T-helper 1 cell treated with Interleukin-12 subunit alpha and Interleukin-12 subunit beta and Interleukin-4 antibody, amounts not matched to agents 30 μg/mL and 1 μg/mL, for 36 hours (primary cell): ENCODE data around the gene ETHE1.

ENCODE experiments used
- H3K27ac Mint-ChIP-seq: one replicate; pipeline ENCODE4 v1.8.0; 2021; ENCODE audit warnings: mild to moderate bottlenecking, mixed read lengths
- H3K27me3 Mint-ChIP-seq: one replicate; pipeline ENCODE4 v1.8.0; 2021; ENCODE audit warnings: low read depth, mixed read lengths
- H3K36me3 Mint-ChIP-seq: one replicate; pipeline ENCODE4 v1.8.0; 2021; ENCODE audit warnings: low read depth, mixed read lengths
- H3K4me1 Mint-ChIP-seq: one replicate; pipeline ENCODE4 v1.8.0; 2021; ENCODE audit warnings: low read depth, mixed read lengths
- H3K4me3 Mint-ChIP-seq: one replicate; pipeline ENCODE4 v1.8.0; 2021; ENCODE audit warnings: mild to moderate bottlenecking, moderate library complexity, mixed read lengths
- H3K9me3 Mint-ChIP-seq: one replicate; pipeline ENCODE4 v1.8.0; 2021; ENCODE audit warnings: mixed read lengths

The ETHE1 gene, protein sequence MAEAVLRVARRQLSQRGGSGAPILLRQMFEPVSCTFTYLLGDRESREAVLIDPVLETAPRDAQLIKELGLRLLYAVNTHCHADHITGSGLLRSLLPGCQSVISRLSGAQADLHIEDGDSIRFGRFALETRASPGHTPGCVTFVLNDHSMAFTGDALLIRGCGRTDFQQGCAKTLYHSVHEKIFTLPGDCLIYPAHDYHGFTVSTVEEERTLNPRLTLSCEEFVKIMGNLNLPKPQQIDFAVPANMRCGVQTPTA

DNA sequence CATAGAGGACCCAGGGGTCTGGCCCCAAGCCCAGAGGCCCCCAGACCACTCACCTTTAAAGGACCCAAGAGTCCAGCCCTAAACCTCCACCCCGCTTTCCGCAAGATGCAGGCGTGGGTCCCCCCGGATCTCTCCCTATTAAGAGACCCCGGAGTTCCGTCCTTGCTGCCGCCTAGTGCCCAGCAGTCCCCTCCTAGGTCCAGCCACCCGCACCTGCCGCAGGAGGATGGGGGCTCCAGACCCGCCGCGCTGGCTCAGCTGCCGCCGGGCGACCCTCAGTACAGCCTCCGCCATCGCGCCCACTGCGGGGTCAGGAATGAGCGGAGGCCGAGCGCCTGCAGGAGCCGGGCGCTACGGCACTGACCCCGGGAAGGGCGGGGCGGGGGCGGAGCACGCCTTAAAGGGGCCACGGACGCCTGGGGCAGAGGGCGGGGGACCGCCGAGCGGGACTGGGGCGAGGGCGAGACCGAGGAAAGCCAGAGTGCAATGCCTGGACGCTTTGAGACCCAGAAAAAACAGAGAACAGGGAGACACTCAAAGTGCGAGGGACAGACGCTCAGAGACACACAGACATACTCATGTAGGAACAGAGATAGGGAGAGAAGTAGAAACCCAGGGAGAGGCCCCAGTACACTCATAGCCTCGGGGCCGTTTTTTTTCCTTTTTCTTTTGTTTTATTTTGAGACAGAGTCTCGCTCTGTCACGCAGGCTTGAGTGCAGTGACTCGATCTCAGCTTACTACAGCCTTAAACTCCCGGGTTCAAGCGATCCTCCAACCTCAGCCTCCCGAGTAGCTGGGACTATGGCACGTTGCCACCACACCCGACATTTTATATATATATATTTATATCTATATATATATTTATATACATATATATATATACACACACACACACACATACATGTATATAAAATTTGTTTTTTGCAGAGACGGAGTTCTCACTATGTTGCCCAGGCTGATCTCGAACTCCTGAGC is at the start of gene ETHE1:
Gene ETHE1, minus strand, starts transcription at position 318 of the 976 bp plus-strand sequence. Its CDS starts 24 bp downstream, at position 294.
- Mint-ChIP-seq H3K27ac (peak within 1 kb of the TSS; percentile 89), H3K4me1 (peaks cover 19% of the 10 kb centered on the region), H3K36me3 (peaks cover 3% of the 10 kb centered on the region), H3K27me3 (no peaks in the 10 kb centered on the region), H3K4me3 (peak within 1 kb of the TSS; percentile 82), H3K9me3 (no peaks in the 10 kb centered on the region)

DNA sequence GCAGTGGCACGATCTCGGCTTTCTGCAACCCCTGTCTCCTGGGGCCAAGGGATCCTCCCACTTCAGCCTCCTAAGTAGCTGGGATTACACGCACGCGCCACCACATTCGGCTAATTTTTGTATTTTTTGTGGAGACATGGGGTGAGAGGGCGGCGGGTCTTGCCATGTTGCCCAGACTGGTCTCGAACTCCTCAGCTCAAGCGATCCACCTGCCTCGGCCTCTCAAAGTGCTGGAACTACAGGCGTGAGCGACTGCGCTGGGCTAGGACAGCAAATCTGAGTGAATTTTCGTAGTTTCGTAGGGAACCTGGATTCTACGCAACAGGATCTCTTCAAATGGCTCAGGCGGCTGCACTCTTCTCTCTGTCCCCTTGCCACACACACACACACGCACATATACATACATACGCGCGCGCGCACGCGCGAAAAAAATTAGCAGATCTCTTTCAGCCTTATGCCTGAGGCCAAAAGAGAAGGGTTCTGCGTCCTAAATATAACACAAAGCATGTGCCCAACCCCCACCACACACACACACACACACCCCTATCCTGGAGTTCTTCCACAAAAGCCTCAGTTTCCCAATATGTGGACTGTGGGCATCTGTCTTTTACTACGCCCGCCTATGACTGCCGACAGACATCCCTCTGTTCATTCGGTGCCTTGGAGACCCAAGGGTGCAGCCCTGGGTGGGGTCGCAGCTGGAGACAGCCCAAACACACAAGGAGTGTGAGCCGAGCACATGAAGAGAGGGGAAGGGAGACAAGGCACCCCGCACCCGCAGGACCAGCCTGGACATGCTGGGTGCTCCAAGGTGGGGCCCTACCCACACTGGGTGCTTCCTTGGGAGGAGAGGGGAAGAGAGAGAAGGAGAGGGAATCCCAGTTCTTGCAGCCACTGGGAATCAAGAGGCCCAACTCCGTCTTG is 49.2 kb upstream of the ETHE1 start:
- Mint-ChIP-seq H3K36me3 (peaks cover 2% of the 10 kb centered on the region), H3K9me3 (no peaks in the 10 kb centered on the region), H3K27me3 (peaks cover 6% of the 10 kb centered on the region), H3K27ac (peak overlapping the region; percentile 63), H3K4me3 (peak overlapping the region; percentile 54), H3K4me1 (peaks cover 34% of the 10 kb centered on the region)

DNA sequence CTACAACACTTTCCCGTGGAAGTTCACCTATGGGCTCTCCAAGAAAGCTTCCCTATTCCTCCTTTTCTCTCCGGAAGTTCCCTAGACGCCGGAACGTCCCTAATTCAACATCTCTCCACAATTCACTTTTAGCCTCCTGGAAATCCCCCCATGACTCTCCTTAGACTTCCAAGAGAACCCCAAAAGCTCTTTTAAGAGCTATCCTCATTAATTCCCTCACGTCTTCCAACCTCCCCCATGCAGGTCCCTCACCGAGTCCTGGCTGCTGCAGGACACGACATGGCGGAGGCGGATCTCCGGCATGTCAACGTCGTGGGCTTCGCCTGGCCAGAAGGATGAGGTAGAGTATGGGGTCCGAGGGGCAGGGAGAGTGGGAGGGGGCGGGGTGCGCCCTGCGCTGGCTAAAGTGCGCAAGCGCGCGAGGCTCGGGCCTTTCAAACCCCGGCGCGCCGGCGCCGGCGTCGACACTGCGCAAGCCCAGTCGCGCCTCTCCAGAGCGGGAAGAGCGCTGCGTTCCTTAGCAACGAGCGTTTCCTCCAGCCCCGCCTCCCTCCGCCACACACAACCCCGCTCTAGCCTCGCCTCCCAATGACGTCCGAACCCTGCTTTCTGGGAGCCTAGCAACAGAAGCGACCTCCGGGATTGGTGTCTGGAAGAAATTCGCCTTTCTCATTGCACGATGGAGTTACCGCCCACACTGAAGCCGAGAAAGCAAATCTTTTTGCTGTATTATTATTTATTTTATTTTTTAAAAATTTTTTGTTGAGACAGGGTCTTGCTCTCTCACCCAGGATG is 48.4 kb upstream of the ETHE1 start, which contains the start of the genes PINLYP and XRCC1:
Gene PINLYP, plus strand, starts transcription at position 646 of the 795 bp plus-strand sequence. CDS start 1,391 bp downstream, outside the sequence.
Gene XRCC1, minus strand, starts transcription at position 372 of the 795 bp plus-strand sequence. Its CDS starts 69 bp downstream, at position 303.
- peak within 1 kb of the TSS; percentile 95 for H3K27ac Mint-ChIP-seq
- peak within 1 kb of the TSS; percentile 95 for H3K4me3 Mint-ChIP-seq
- peaks cover 34% of the 10 kb centered on the region for H3K4me1 Mint-ChIP-seq
- peaks cover 6% of the 10 kb centered on the region for H3K27me3 Mint-ChIP-seq
- no peaks in the 10 kb centered on the region for H3K9me3 Mint-ChIP-seq
- peaks cover 2% of the 10 kb centered on the region for H3K36me3 Mint-ChIP-seq

DNA sequence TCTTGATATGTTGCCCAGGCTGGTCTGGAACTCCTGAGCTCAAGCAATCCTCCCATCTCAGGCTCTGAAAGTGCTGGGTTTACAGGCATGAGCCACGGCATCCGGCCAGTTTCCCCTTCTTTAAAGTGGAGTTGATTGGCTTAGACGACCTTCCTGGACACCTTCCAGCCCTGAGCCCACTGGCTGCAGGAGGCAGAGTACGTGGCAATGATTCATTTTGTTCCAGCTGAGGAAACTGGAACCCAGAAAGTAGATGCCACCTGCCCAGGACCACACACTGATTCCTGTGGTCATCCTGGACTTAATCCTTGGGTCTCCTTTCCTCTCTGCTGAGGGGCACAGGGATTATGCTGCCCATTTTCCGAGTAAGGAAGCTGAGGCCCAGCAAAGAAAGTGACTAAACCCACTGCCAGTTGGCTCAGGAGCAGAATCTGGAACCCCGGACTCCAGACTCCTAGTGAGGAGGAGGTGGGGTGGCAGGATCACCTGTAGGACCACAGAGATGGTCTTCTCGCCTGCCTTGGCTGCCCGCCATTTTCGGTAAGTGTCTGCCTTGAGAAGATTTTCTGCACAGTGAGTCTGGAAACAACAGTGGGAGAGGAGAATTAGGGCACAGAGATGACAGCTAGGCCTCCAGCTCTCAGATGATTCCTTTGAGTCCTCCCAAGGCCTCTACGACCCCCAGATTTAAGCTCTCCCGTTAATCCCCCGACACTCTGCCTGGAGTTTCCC is 47.6 kb upstream of the ETHE1 start:
- peaks cover 6% of the 10 kb centered on the region for H3K27me3 Mint-ChIP-seq
- peaks cover 33% of the 10 kb centered on the region for H3K4me1 Mint-ChIP-seq
- no peaks in the 10 kb centered on the region for H3K9me3 Mint-ChIP-seq
- H3K36me3 Mint-ChIP-seq: peaks cover 2% of the 10 kb centered on the region
- H3K4me3 Mint-ChIP-seq: peak overlapping the region; percentile 95
- peak overlapping the region; percentile 95 for H3K27ac Mint-ChIP-seq

DNA sequence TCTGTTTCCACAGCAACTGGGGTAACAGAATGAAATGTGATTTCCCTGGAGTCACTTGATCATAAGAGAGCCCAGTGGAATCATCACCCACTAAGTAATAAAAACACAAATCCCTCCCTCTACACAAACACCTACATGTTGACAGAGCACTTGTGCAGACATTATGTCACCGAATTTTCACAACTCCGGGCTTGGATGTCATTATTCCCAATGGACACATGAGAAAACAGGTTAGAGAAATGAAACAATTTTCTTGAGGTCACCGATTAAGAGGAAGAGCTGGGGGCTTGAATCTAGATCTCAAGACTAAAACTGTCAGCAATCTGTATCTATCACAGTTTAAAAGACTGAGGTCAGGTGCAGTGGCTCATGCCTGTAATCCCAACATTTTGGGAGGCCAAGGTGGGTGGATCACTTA is 45.2 kb upstream of the ETHE1 start:
- Mint-ChIP-seq H3K36me3 (peaks cover 1% of the 10 kb centered on the region), H3K27ac (no peak overlapping the region), H3K4me1 (peaks cover 25% of the 10 kb centered on the region), H3K9me3 (no peaks in the 10 kb centered on the region), H3K4me3 (no peak overlapping the region), H3K27me3 (no peaks in the 10 kb centered on the region)

DNA sequence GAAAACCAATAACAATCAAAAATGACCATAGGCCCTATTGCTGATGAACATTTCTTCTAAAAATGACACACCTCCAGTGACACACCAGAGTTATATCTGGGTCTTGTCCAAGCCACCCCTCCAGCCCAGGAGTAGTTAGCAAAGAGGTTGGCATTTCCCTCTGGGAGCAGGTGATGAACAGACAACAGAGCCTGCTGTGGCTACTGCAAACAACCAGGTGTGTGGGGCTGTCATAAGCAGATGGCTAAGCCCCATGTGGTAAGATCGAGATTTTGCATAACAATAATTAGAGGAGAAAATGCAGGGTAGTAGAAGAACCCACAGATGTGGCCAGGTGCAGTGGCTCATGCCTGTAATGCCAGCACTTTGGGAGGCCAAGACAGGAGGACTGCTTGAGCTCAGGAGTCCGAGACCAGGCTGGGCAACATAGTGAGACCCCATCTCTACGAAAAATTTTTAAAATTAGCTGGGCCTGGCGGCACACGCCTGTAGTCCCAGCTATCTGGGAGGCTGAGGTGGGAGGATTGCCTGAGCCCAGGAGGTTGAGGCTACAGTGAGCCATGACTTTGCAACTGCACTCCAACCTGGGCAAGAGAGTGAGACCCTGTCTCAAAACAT is 43.3 kb upstream of the ETHE1 start:
- Mint-ChIP-seq H3K9me3 (no peaks in the 10 kb centered on the region), H3K4me1 (peaks cover 15% of the 10 kb centered on the region), H3K36me3 (peaks cover 3% of the 10 kb centered on the region), H3K27me3 (no peaks in the 10 kb centered on the region), H3K4me3 (no peak overlapping the region), H3K27ac (no peak overlapping the region)

DNA sequence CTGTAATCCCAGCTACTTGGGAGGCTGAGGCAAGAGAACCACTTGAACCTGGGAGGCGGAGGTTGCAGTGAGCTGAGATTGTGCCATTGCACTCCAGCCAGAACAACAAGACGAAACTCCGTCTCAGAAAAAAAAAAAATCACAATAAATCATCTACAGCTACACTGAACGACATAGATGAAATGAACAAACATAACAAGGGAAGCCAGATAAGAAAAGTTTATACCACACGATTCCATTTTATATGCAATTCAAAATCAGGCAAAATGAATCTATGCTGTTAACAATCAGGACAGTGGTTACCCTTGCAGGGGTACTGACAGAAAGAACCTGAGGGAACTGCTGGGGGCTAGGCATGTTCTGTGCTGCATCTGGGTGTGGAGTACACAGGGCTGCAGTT is 42.7 kb upstream of the ETHE1 start:
- no peaks in the 10 kb centered on the region for H3K9me3 Mint-ChIP-seq
- no peaks in the 10 kb centered on the region for H3K27me3 Mint-ChIP-seq
- no peak overlapping the region for H3K27ac Mint-ChIP-seq
- H3K4me3 Mint-ChIP-seq: no peak overlapping the region
- H3K36me3 Mint-ChIP-seq: peaks cover 3% of the 10 kb centered on the region
- H3K4me1 Mint-ChIP-seq: peaks cover 8% of the 10 kb centered on the region

DNA sequence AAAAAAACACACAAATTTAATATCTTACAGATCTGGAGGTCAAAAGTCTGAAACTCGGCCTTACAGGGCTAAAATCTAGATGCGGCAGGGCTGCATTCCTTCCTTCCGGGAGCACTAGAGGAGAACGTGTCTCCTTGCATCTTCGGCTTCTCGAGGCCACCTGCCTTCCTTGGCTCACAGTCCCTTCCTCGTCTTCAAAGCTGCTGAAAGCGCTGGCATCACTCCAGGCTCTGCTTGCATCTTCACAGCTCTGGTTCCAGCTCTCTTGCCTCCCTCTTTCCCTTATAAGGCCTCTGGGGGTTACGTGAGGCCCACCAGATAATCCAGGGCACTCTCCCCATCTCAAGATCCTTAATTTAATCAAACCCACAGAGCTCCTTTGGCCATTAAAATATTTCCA is 37.8 kb upstream of the ETHE1 start:
- H3K4me1 Mint-ChIP-seq: peaks cover 29% of the 10 kb centered on the region
- no peaks in the 10 kb centered on the region for H3K27me3 Mint-ChIP-seq
- no peak overlapping the region for H3K27ac Mint-ChIP-seq
- no peaks in the 10 kb centered on the region for H3K9me3 Mint-ChIP-seq
- H3K36me3 Mint-ChIP-seq: peaks cover 24% of the 10 kb centered on the region
- no peak overlapping the region for H3K4me3 Mint-ChIP-seq

DNA sequence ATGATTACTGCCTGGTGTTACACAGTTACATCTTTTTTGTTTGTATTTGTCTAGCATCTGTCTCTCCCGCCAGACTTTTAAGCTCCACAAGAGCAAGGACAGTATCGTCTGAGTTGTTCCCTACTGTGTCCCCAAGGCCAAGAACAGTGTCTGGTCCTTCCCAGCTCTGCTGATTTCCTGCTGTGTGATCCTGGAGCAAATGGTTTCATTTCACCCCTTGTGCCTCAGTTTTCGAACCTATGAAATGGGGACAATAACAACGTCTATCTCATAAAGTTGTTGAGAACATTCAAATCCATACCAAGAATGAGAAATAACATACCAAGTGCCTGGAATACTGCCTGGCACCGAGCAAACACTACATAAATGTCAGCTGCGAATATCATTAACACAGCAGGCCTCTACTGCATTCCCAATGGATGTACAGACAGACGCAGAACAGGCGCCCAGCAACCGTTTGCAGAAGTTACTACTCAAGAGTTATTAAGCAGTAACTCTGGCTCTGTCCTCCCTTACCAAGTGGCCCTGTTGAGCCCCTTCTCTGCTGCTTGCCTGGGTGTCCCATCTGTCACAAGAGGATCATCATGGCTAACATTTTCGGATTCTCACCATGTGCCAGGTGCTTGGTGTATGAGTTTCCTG is 36.9 kb upstream of the ETHE1 start:
- H3K4me1 Mint-ChIP-seq: peaks cover 28% of the 10 kb centered on the region
- no peak overlapping the region for H3K4me3 Mint-ChIP-seq

DNA sequence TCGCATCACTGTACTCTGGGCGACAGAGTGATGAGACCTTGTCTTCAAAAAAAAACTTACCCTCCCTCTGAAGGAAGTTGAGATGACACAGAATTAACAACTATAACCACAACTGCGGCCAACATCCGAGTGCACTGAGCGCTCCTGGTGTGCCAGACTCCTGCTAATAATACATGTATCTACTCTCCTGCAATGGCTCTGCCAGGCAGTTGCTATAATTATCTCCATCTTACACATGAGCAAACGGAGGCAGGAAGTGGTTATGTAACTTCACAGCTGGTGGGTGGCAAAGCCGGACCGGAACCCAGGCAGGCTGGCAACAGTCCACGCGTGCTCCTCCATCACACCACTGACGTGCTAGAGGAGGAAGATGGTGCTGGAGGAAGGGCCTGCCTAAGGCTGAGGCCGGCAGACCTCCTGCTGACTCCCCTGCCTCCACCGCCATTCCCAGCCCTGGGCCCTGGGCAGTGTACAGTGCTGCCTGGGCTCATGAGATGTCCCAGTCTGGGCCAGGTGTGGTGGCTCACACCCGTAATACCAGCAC is 35.8 kb upstream of the ETHE1 start:
- Mint-ChIP-seq H3K9me3 (no peaks in the 10 kb centered on the region), H3K4me3 (peak overlapping the region; percentile 14), H3K4me1 (peaks cover 28% of the 10 kb centered on the region), H3K27me3 (no peaks in the 10 kb centered on the region), H3K27ac (peak overlapping the region; percentile 80), H3K36me3 (peaks cover 24% of the 10 kb centered on the region)

More for the DNA sequence above, 36.9 kb upstream of the ETHE1 start:
- peak overlapping the region; percentile 80 for H3K27ac Mint-ChIP-seq
- no peaks in the 10 kb centered on the region for H3K27me3 Mint-ChIP-seq
- H3K36me3 Mint-ChIP-seq: peaks cover 24% of the 10 kb centered on the region
- no peaks in the 10 kb centered on the region for H3K9me3 Mint-ChIP-seq

DNA sequence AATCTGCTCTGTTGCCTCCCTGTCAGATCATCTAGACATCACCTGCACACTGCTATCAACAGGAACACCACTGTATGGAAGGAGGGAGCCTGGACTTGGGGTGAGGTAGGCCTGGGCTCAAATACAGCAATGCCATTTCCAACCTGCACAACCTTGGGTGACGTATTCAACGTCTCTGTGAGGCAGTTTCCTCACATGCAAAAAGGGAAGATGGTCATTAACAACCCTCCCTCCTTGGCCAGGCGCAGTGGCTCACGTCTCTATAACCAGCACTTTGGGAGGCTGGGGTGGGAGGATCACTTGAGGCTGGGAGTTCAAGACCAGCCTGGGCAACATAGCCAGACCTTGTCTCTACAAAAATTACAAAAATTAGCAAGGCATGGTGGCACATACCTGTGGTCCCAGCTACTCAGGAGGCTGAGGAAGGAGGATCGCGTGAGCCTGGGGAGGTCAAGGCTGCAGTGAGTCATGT is 35.3 kb upstream of the ETHE1 start:
- H3K4me1 Mint-ChIP-seq: peaks cover 28% of the 10 kb centered on the region
- peak overlapping the region; percentile 14 for H3K4me3 Mint-ChIP-seq

More for the DNA sequence above, 35.3 kb upstream of the ETHE1 start:
- no peaks in the 10 kb centered on the region for H3K27me3 Mint-ChIP-seq
- H3K27ac Mint-ChIP-seq: peak overlapping the region; percentile 80
- peaks cover 27% of the 10 kb centered on the region for H3K36me3 Mint-ChIP-seq
- H3K9me3 Mint-ChIP-seq: no peaks in the 10 kb centered on the region
